HEK293T (cell line): ENCODE data around the gene B4GALT7.

Experiments
- CTCF ChIA-PET: fragments of 350-600 bp; formaldehyde crosslinking; extraction: SDS; loops from one replicate; lab custom pipeline; 2021; ENCODE audit warnings: antibody characterized with exemption, inconsistent platforms; lab: Yijun Ruan, JAX
- POLR2A ChIA-PET: fragments of 350-600 bp; formaldehyde crosslinking; extraction: SDS; loops from one replicate; lab custom pipeline; 2020; ENCODE audit warnings: antibody characterized with exemption, inconsistent platforms; lab: Yijun Ruan, JAX
- DNase-seq: peaks from one replicate; pipeline ENCODE4 v3.0.0; 2012; ENCODE audit warnings: mixed read lengths; ENCODE audit errors: extremely low spot score
- ARNT ChIP-seq: fragments of 450-650 bp; IDR thresholded peaks from 2 replicates; pipeline ENCODE4 v1.6.1; 2017; ENCODE audit warnings: mild to moderate bottlenecking
- BHLHE40 ChIP-seq: fragments of 450-650 bp; IDR thresholded peaks from 2 replicates; pipeline ENCODE4 v1.6.1; 2016; ENCODE audit warnings: mild to moderate bottlenecking, moderate library complexity, borderline replicate concordance
- CTBP1 ChIP-seq: fragments of 450-650 bp; IDR thresholded peaks from 2 replicates; pipeline ENCODE4 v1.6.1; 2016; ENCODE audit warnings: borderline replicate concordance
- ELF4 ChIP-seq: fragments of 450-650 bp; IDR thresholded peaks from 2 replicates; pipeline ENCODE4 v1.6.1; 2017; ENCODE audit warnings: antibody characterized with exemption
- FOXA1 ChIP-seq: fragments of 450-650 bp; IDR thresholded peaks from 2 replicates; pipeline ENCODE4 v1.6.1; 2016; ENCODE audit warnings: mild to moderate bottlenecking
- FOXK2 ChIP-seq: fragments of 450-650 bp; IDR thresholded peaks from 2 replicates; pipeline ENCODE4 v1.6.1; 2016; ENCODE audit warnings: mild to moderate bottlenecking
- FOXM1 ChIP-seq: fragments of 450-650 bp; IDR thresholded peaks from 2 replicates; pipeline ENCODE4 v1.6.1; 2017; ENCODE audit warnings: mild to moderate bottlenecking, borderline replicate concordance
- L3MBTL2 ChIP-seq: fragments of 450-650 bp; conservative IDR thresholded peaks from 2 replicates; pipeline ENCODE4 v1.6.1; 2016; ENCODE audit warnings: mild to moderate bottlenecking
- LEF1 ChIP-seq: fragments of 450-650 bp; IDR thresholded peaks from 2 replicates; pipeline ENCODE4 v1.6.1; 2017; ENCODE audit warnings: mild to moderate bottlenecking, borderline replicate concordance
- NFRKB ChIP-seq: fragments of 450-650 bp; IDR thresholded peaks from 2 replicates; pipeline ENCODE4 v1.6.1; 2016; ENCODE audit warnings: mild to moderate bottlenecking, moderate library complexity
- SP1 ChIP-seq: fragments of 450-650 bp; IDR thresholded peaks from 2 replicates; pipeline ENCODE4 v1.6.1; 2017
- SUZ12 ChIP-seq: fragments of 450-650 bp; IDR thresholded peaks from 2 replicates; pipeline ENCODE4 v1.6.1; 2016; ENCODE audit warnings: mild to moderate bottlenecking
- TARDBP ChIP-seq: fragments of 450-650 bp; IDR thresholded peaks from 2 replicates; pipeline ENCODE4 v1.6.1; 2016
- ZNF384 ChIP-seq: fragments of 450-650 bp; IDR thresholded peaks from 2 replicates; pipeline ENCODE4 v1.6.1; 2016
- TF ChIP-seq, protein P1 (sequence below): fragments of 450-650 bp; IDR thresholded peaks from 2 replicates; pipeline ENCODE4 v1.6.1; 2016

The B4GALT7 gene

DNA sequence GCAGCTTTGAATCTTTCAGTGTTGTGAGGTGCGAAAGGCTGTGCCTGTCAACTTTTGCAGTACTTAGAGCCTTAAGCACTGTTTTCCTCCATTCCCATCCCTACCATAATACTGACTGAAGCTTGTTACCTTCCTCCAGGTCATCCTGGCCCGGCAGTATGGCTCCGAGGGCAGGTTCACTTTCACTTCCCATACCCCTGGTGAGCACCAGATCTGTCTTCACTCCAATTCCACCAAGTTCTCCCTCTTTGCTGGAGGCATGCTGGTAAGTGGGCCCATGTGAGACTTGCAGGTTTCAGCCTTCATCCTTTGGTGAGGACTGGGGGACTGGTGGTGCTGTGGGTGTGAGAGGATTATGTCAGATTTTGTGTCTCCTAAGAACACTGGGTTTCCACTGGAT is 6.4 kb upstream of the B4GALT7 start:
- ChIA-PET POLR2A (interaction anchor here (1.5 kb wide), 1 partner anchor 281 kb away, joined by 3 read pairs; no protein-coding TSS in a partner anchor), CTCF (interaction anchor here (2.4 kb wide), 1 partner anchor 14 kb away, joined by 12 read pairs; no protein-coding TSS in a partner anchor)
- no peak for DNase-seq
- TF ChIP-seq FOXM1 (no peak), BHLHE40 (no peak), ELF4 (no peak), FOXA1 (no peak), CTBP1 (no peak), TARDBP (no peak), L3MBTL2 (no peak), NFRKB (no peak), ZNF384 (no peak)
- TF ChIP-seq, protein P1, sequence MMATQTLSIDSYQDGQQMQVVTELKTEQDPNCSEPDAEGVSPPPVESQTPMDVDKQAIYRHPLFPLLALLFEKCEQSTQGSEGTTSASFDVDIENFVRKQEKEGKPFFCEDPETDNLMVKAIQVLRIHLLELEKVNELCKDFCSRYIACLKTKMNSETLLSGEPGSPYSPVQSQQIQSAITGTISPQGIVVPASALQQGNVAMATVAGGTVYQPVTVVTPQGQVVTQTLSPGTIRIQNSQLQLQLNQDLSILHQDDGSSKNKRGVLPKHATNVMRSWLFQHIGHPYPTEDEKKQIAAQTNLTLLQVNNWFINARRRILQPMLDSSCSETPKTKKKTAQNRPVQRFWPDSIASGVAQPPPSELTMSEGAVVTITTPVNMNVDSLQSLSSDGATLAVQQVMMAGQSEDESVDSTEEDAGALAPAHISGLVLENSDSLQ: no peak

DNA sequence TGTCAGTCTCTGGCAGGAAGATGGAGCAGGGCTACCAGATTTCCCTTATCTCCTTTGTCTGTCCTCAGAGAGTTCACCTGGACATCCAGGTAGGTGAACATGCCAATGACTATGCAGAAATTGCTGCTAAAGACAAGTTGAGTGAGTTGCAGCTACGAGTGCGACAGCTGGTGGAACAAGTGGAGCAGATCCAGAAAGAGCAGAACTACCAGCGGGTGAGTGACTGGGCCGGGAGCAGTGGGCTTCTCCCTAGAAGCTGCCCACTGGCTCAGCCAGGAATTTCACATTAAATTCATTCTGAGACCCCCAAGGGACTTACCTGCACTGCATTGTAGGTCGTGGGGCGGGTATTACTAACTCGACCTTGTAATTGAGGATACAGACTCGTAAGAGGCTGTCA is 5.9 kb upstream of the B4GALT7 start:
- ChIA-PET CTCF (no interaction called here), POLR2A (no interaction called here)
- no peak for DNase-seq
- no peak for TF ChIP-seq FOXK2

DNA sequence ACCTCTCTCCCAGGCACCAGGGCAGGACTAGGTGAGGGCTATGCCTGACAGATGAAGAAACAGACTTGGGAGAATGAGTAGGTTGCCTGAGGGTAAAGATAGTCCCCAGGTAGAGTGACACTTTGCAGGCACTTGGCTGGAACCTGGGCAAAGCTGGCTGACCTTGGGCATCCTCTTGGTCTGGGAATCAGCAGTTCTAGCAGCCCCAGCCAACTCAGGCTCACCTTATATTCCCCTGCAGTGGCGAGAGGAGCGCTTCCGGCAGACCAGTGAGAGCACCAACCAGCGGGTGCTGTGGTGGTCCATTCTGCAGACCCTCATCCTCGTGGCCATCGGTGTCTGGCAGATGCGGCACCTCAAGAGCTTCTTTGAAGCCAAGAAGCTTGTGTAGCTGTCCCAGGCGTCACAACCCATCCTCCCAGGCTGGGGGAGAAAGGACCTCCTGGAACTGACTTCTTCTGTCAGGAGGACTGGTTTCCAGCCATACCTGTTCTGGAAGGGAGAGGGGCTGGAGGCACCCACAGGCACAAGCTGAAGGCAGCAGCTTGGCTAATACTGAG is 4.8 kb upstream of the B4GALT7 start:
- ChIA-PET CTCF (no interaction called here), POLR2A (interaction anchor here (0.8 kb wide), 1 partner anchor 49 kb away, joined by 3 read pairs; no protein-coding TSS in a partner anchor)
- TF ChIP-seq TARDBP (no peak), FOXM1 (no peak), LEF1 (no peak), L3MBTL2 (no peak), NFRKB (no peak)
- DNase-seq: no peak

DNA sequence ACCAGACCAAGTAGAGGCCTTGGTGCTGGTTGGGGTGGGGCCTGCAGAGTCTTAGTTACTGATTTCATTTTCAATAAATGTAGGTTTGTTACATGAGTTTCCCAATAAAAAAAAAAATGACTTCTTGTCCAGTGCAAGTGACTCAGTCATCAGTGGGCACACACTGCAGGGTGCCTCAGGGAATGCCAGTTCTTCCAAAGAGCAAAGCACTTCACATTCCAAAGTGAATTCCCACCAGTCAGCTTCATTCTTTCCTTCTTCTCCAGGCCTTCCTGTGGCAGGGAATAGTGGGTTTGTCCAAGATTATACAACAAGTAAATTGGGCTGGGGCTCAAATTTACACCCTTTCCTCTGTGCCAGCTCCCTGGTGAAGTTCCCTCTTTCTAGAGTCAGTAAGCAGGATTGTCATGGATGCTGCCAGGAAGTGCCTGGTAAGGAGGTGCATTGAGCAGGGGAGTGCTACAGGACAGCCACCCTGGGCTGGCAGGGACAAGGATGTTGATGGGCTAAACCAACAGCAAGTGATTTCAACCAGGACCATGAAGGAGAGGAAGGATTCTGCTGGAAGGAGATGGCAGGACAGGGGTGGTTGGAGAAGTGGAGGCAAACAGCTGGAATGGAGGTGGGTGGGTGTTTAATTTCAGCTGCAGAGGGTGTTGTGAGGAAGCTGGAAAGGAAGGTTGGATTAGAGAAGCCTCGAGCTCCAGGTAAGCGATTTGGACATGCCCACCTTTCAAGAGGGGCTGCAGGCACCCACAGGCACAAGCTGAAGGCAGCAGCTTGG is 3.7 kb upstream of the B4GALT7 start:
- CTCF ChIA-PET: interaction anchor here (1.0 kb wide), 1 partner anchor 11 kb away, joined by 5 read pairs; no protein-coding TSS in a partner anchor
- POLR2A ChIA-PET: no interaction called here
- TF ChIP-seq CTBP1 (no peak), FOXK2 (no peak), SUZ12 (no peak), FOXM1 (no peak), ARNT (no peak), LEF1 (no peak), BHLHE40 (no peak), NFRKB (no peak), ELF4 (no peak), SP1 (no peak)
- TF ChIP-seq, protein P1: no peak
- no peak for DNase-seq

DNA sequence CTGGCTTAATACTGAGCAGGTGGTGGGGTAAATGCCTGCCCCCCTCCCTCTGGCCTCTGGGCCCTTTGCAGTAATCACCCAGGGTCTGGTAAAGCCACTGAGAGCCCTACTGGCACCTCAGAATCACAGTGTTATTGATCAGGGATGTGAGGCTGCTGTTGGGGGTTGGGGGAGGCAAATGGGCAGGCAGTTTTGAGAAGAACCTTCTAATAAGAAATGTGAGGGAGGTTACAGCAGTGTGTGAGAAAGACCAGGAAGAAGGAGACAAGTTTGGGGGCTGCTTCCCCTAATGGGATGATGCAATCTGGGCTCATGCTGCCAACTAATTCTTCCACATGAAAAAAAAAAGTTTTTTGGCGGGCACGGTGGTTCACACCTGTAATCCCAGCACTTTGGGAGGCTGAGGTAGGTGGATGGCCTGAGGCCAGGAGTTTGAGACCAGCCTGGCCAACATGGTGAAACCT is 3.1 kb upstream of the B4GALT7 start:
- TF ChIP-seq CTBP1: no peak
- TF ChIP-seq ELF4: no peak
- TF ChIP-seq ARNT: no peak
- no peak for TF ChIP-seq TARDBP
- TF ChIP-seq FOXM1: no peak
- TF ChIP-seq LEF1: no peak
- TF ChIP-seq BHLHE40: no peak
- no peak for TF ChIP-seq ZNF384
- no peak for TF ChIP-seq SP1
- DNase-seq: no peak
- CTCF ChIA-PET: no interaction called here
- POLR2A ChIA-PET: no interaction called here

DNA sequence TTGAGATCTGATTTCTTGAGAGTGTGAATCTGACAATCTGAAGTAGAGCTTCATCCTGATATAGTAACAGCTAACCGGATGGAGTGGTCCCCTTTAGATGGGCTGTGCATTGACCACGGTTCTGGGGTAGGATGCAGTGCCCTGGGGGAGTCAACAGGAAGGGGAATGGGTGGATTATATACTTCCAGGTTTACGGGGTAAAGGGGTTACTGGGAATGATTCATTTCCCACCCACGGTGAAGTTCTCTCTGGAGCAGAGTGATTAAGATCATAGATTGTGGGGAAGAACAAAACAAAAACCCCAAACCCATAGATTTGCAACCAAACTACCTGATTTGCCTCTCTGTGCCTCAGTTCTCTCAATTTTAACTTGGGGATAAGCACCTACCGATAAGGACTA is 1.5 kb upstream of the B4GALT7 start:
- ChIA-PET CTCF (no interaction called here), POLR2A (interaction anchor here (1.2 to 1.5 kb wide), 2 partner anchors 10 to 101 kb away, joined by 3 read pairs; partner anchors contain the start of gene PDLIM7)
- no peak for DNase-seq

DNA sequence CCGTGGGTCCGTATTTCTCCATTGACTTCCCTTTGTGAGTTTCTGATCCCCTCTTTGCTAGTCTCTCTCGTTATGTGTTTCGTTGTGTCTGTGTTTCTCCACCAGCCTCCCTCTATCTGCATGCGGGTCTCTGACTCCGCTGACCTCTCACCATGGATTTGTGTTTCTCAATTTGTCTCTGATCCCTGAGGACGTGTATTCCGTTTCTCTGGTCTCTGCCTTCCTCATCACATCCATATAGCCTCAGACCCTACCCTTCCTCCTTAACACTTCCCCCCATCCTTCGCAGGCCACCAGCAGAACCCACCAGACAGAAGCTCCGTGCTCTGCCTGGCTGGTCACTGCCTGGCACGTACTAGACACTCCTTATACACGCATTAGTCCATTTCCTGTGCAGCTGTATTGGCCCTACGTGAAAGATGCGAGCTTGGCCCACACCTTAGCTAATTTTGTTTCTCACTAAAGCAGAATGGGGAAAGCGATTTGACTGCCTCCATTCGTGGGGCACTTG is 631 bp downstream of the B4GALT7 start:
- no peak for DNase-seq
- ChIA-PET POLR2A (interaction anchor here (0.9 to 1.6 kb wide), 4 partner anchors 8 to 107 kb away, joined by 3 to 5 read pairs (median 4); partner anchors contain the start of gene TMED9), CTCF (interaction anchor here (0.6 kb wide), 1 partner anchor 77 kb away, joined by 3 read pairs; no protein-coding TSS in a partner anchor)

More for the DNA sequence above, 1.5 kb upstream of the B4GALT7 start:
- TF ChIP-seq SP1 (no peak), FOXK2 (no peak), BHLHE40 (no peak), TARDBP (no peak), LEF1 (no peak), ARNT (no peak), NFRKB (no peak), ELF4 (no peak), L3MBTL2 (no peak)

More for the DNA sequence above, 631 bp downstream of the B4GALT7 start:
- TF ChIP-seq NFRKB: no peak
- no peak for TF ChIP-seq FOXK2
- no peak for TF ChIP-seq SP1
- TF ChIP-seq CTBP1: no peak
- TF ChIP-seq, protein P1: no peak
